H9 (cell line): ENCODE results near the gene LINGO1. TPM values are rescaled to one million over a fixed set of nuclear protein-coding genes. Genes with fewer than 3 reads are reported as not detected.

Experiments
- DNase-seq: peaks from one replicate; pipeline ENCODE4 v3.0.0-alpha.2; 2017
- H2AFZ ChIP-seq: one replicate; pipeline ENCODE4 v1.6.1; 2013; ENCODE audit warnings: mild to moderate bottlenecking, low read length, control low read depth, moderate library complexity
- H2AK5ac ChIP-seq: 2 replicates; pipeline ENCODE4 v1.6.1; 2013; ENCODE audit warnings: low read length, control low read depth, mixed read lengths; ENCODE audit not compliant: insufficient read length
- H2BK120ac ChIP-seq: one replicate; pipeline ENCODE4 v1.6.1; 2013; ENCODE audit warnings: low read depth, mild to moderate bottlenecking, low read length, control low read depth, inconsistent platforms; ENCODE audit not compliant: poor library complexity, severe bottlenecking
- H2BK12ac ChIP-seq: 2 replicates; pipeline ENCODE4 v1.6.1; 2013; ENCODE audit warnings: low read length, control low read depth, mixed read lengths, low read depth; ENCODE audit not compliant: insufficient read length
- H2BK15ac ChIP-seq: 2 replicates; pipeline ENCODE4 v1.6.1; 2013; ENCODE audit warnings: low read depth, low read length, control low read depth
- H2BK20ac ChIP-seq: one replicate; pipeline ENCODE4 v1.6.1; 2013; ENCODE audit warnings: low read depth, mild to moderate bottlenecking, low read length, control low read depth, inconsistent platforms; ENCODE audit not compliant: poor library complexity, severe bottlenecking
- H2BK5ac ChIP-seq: 2 replicates; pipeline ENCODE4 v1.6.1; 2013; ENCODE audit warnings: low read length, control low read depth, mixed read lengths; ENCODE audit not compliant: insufficient read length
- H3K14ac ChIP-seq: 2 replicates; pipeline ENCODE4 v1.6.1; 2013; ENCODE audit warnings: low read length, control low read depth; ENCODE audit not compliant: insufficient read depth
- H3K18ac ChIP-seq: 2 replicates; pipeline ENCODE4 v1.6.1; 2013; ENCODE audit warnings: low read depth, mild to moderate bottlenecking, mixed read lengths, low read length, control low read depth; ENCODE audit not compliant: insufficient read length
- H3K23ac ChIP-seq: 2 replicates; pipeline ENCODE4 v1.6.1; 2013; ENCODE audit warnings: low read length, control low read depth, mixed read lengths, low read depth; ENCODE audit not compliant: insufficient read length
- H3K23me2 ChIP-seq: 2 replicates; pipeline ENCODE4 v1.6.1; 2013; ENCODE audit warnings: low read depth, mild to moderate bottlenecking, mixed read lengths, low read length, control low read depth; ENCODE audit not compliant: insufficient read length, poor library complexity, severe bottlenecking
- H3K27ac ChIP-seq: 2 replicates; pipeline ENCODE4 v1.5.1; 2013; ENCODE audit warnings: low read length, control low read depth, mixed read lengths, low read depth; ENCODE audit not compliant: insufficient read length
- H3K27me3 ChIP-seq: 2 replicates; pipeline ENCODE4 v1.6.1; 2013; ENCODE audit warnings: low read length, control low read depth, inconsistent platforms; ENCODE audit not compliant: insufficient read depth
- H3K4ac ChIP-seq: 2 replicates; pipeline ENCODE4 v1.6.1; 2013; ENCODE audit warnings: low read depth, mild to moderate bottlenecking, control low read depth, inconsistent platforms, low read length, moderate library complexity
- H3K4me1 ChIP-seq: 2 replicates; pipeline ENCODE4 v1.6.1; 2013; ENCODE audit warnings: low read length, control low read depth, inconsistent platforms; ENCODE audit not compliant: insufficient read depth
- H3K4me2 ChIP-seq: 2 replicates; pipeline ENCODE4 v1.6.1; 2013; ENCODE audit warnings: low read length, control low read depth, mixed read lengths; ENCODE audit not compliant: insufficient read length, insufficient read depth
- H3K56ac ChIP-seq: 2 replicates; pipeline ENCODE4 v1.6.1; 2013; ENCODE audit warnings: low read depth, mild to moderate bottlenecking, mixed read lengths, low read length, control low read depth; ENCODE audit not compliant: insufficient read length
- H3K79me1 ChIP-seq: 2 replicates; pipeline ENCODE4 v1.6.1; 2013; ENCODE audit warnings: low read depth, mild to moderate bottlenecking, moderate library complexity, low read length, control low read depth, inconsistent platforms; ENCODE audit not compliant: insufficient read depth, poor library complexity, severe bottlenecking
- H3K79me2 ChIP-seq: 2 replicates; pipeline ENCODE4 v1.6.1; 2013; ENCODE audit warnings: low read length, control low read depth, inconsistent platforms; ENCODE audit not compliant: insufficient read depth
- H3K9ac ChIP-seq: 2 replicates; pipeline ENCODE4 v1.6.1; 2013; ENCODE audit warnings: low read length, control low read depth, mixed read lengths; ENCODE audit not compliant: insufficient read length; ENCODE audit errors: extremely low read depth
- H3K9me3 ChIP-seq: one replicate; pipeline ENCODE4 v1.6.1; 2013; ENCODE audit warnings: low read depth, low read length, inconsistent platforms; ENCODE audit not compliant: control insufficient read depth
- H3T11ph ChIP-seq: one replicate; pipeline ENCODE4 v1.6.1; 2013; ENCODE audit warnings: mild to moderate bottlenecking, low read length, control low read depth, inconsistent platforms
- H4K20me1 ChIP-seq: one replicate; pipeline ENCODE4 v1.6.1; 2013; ENCODE audit not compliant: control insufficient read depth, insufficient read length, insufficient read depth
- H4K5ac ChIP-seq: 2 replicates; pipeline ENCODE4 v1.6.1; 2013; ENCODE audit warnings: low read depth, mild to moderate bottlenecking, mixed read lengths, low read length, control low read depth; ENCODE audit not compliant: insufficient read length
- H4K8ac ChIP-seq: replicated peaks from 2 replicates; pipeline ENCODE4 v1.6.1; 2013; ENCODE audit warnings: low read length, control low read depth, mixed read lengths, low read depth; ENCODE audit not compliant: insufficient read length
- H4K91ac ChIP-seq: 2 replicates; pipeline ENCODE4 v1.6.1; 2013; ENCODE audit warnings: low read depth, mild to moderate bottlenecking, moderate library complexity, mixed read lengths, low read length, control low read depth; ENCODE audit not compliant: insufficient read length
- H3K27ac Mint-ChIP-seq, 3 experiments: 2 replicates in 2 of 3; 3 replicates in 1 of 3; pipeline ENCODE4 v1.8.0; 2020 to 2021; ENCODE audit warnings: mixed read lengths in 3 of 3, mild to moderate bottlenecking in 1 of 3, moderate library complexity in 1 of 3
- H3K27me3 Mint-ChIP-seq: 2 replicates; pipeline ENCODE4 v1.8.0; 2021; ENCODE audit warnings: low read depth, mild to moderate bottlenecking, moderate library complexity, mixed read lengths
- H3K36me3 Mint-ChIP-seq, 3 experiments: 2 replicates in 2 of 3; 3 replicates in 1 of 3; pipeline ENCODE4 v1.8.0; 2020 to 2021; ENCODE audit warnings: low read depth in 3 of 3, mixed read lengths in 3 of 3; ENCODE audit not compliant: insufficient read depth in 1 of 3
- H3K4me1 Mint-ChIP-seq, 2 experiments: 2 replicates each; pipeline ENCODE4 v1.8.0; 2020; ENCODE audit warnings: mixed read lengths in 2 of 2
- H3K4me3 Mint-ChIP-seq, 2 experiments: 2 replicates in 1 of 2; 3 replicates in 1 of 2; pipeline ENCODE4 v1.8.0; 2020 to 2021; ENCODE audit warnings: mild to moderate bottlenecking in 2 of 2, mixed read lengths in 2 of 2, moderate library complexity in 1 of 2
- H3K9me3 Mint-ChIP-seq, 2 experiments: 2 replicates in 1 of 2; 3 replicates in 1 of 2; pipeline ENCODE4 v1.8.0; 2020; ENCODE audit warnings: mild to moderate bottlenecking in 2 of 2, mixed read lengths in 2 of 2, moderate library complexity in 1 of 2
- WGBS: extraction: QIAGEN DNeasy Blood & Tissue Kit; methylation state at CpG from one replicate; pipeline ENCODE4 v1.1.7; 2013; ENCODE audit warnings: missing lambda C conversion rate, low lambda C conversion rate, mixed read lengths; ENCODE audit not compliant: insufficient read length; ENCODE audit errors: extremely low coverage; 5-methylcytosine and 5-hydroxymethylcytosine counted together
- total RNA-seq: library from RNA; stranded (reverse); gene quantifications from 2 replicates; pipeline ENCODE4 v1.2.1, GENCODE V29; 2021
- TF ChIP-seq, protein P1 (sequence below): fragments of 200-600 bp; sonication (generic); conservative IDR thresholded peaks from 3 replicates; pipeline ENCODE4 v1.8.0; 2021; ENCODE audit warnings: antibody characterized with exemption, mild to moderate bottlenecking

The LINGO1 gene
- total RNA-seq, 1 experiment from 2014 or later, result 41.6 TPM

DNA sequence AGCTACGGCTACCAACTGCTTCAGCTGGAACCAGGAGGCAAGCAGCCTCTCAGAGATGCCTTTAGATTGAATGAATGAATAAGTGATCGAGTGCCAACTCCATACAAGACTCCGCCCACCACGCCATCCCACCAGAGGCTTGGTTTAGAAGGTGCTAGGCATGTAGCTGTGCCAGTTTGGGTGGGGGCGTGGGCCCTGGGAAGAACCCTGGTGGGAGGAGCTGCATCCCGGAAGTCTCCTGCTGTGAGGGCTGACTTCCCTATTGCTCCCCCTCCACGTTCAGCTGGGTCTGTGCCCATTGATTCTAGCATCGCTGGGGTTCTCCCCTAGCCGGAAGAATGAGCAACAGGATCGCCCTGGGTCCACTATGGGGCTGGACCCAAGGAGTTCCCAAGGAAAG lies 20.9 kb downstream of the LINGO1 start:
- no peak overlapping the region for H3K14ac ChIP-seq
- no peaks in the 10 kb centered on the region for H4K20me1 ChIP-seq
- H3K27me3 ChIP-seq, result no peaks in the 10 kb centered on the region
- H3K4me1 Mint-ChIP-seq, result peaks cover 33 to 42% of the 10 kb centered on the region in 2 experiments
- H3K27ac Mint-ChIP-seq, result no peak overlapping the region
- H3K9me3 ChIP-seq, result no peaks in the 10 kb centered on the region
- H2BK120ac ChIP-seq, result no peak overlapping the region
- H4K5ac ChIP-seq, result no peak overlapping the region
- H2BK15ac ChIP-seq, result no peak overlapping the region
- no peak overlapping the region for H4K8ac ChIP-seq
- no peaks in the 10 kb centered on the region for H3K23me2 ChIP-seq
- no peak overlapping the region for H2AFZ ChIP-seq
- H4K91ac ChIP-seq, result no peak overlapping the region
- H3K4me2 ChIP-seq, result no peak overlapping the region
- H2BK5ac ChIP-seq, result no peak overlapping the region
- no peak overlapping the region for H3T11ph ChIP-seq
- no peak overlapping the region for H3K4me3 Mint-ChIP-seq
- TF ChIP-seq, protein P1, sequence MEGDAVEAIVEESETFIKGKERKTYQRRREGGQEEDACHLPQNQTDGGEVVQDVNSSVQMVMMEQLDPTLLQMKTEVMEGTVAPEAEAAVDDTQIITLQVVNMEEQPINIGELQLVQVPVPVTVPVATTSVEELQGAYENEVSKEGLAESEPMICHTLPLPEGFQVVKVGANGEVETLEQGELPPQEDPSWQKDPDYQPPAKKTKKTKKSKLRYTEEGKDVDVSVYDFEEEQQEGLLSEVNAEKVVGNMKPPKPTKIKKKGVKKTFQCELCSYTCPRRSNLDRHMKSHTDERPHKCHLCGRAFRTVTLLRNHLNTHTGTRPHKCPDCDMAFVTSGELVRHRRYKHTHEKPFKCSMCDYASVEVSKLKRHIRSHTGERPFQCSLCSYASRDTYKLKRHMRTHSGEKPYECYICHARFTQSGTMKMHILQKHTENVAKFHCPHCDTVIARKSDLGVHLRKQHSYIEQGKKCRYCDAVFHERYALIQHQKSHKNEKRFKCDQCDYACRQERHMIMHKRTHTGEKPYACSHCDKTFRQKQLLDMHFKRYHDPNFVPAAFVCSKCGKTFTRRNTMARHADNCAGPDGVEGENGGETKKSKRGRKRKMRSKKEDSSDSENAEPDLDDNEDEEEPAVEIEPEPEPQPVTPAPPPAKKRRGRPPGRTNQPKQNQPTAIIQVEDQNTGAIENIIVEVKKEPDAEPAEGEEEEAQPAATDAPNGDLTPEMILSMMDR, result no peak
- no peak for DNase-seq
- no peak overlapping the region for H2BK12ac ChIP-seq
- H2BK20ac ChIP-seq, result no peak overlapping the region
- H3K79me2 ChIP-seq, result no peaks in the 10 kb centered on the region
- H3K27me3 Mint-ChIP-seq, result no peaks in the 10 kb centered on the region; the same call in 1 of the 2 replicates
- H3K4ac ChIP-seq, result no peak overlapping the region
- H2AK5ac ChIP-seq, result no peak overlapping the region
- H3K79me1 ChIP-seq, result no peaks in the 10 kb centered on the region
- no peak overlapping the region for H3K27ac ChIP-seq
- H3K9me3 Mint-ChIP-seq, result no peaks in the 10 kb centered on the region
- H3K23ac ChIP-seq, result no peak overlapping the region
- H3K18ac ChIP-seq, result no peak overlapping the region
- H3K9ac ChIP-seq, result no peak overlapping the region
- WGBS, result no CpG with 5 or more reads among the region's 10 CpGs
- H3K4me1 ChIP-seq, result peaks cover 1% of the 10 kb centered on the region; the same call in 1 of the 2 replicates
- no peak overlapping the region for H3K56ac ChIP-seq
- H3K36me3 Mint-ChIP-seq, result peaks cover 13 to 23% (median 13%) of the 10 kb centered on the region in 3 experiments; a peak in 6 of 7 replicates
